Stimulated activated CD8-positive, alpha-beta memory T cell treated with anti-CD3 and anti-CD28 coated beads, Interleukin-12 subunit alpha, Interleukin-12 subunit beta, amount 100 ng/mL, for 1 hour (primary cell): ENCODE measurements around the gene GRB10.
"Not testable (repeated sequence)": the region's sequence is repeated elsewhere in the genome, so short reads cannot be mapped to it uniquely, and the experiment has no call there.

ENCODE experiments used
- DNase-seq: peaks from one replicate; pipeline ENCODE4 v3.0.0-alpha.2; 2020; ENCODE audit warnings: low read depth

GRB10 gene

GRCh38 chr7:50607524-50608125 is 175.1 kb downstream of the GRB10 start:
- DNase-seq: no peak

DNA sequence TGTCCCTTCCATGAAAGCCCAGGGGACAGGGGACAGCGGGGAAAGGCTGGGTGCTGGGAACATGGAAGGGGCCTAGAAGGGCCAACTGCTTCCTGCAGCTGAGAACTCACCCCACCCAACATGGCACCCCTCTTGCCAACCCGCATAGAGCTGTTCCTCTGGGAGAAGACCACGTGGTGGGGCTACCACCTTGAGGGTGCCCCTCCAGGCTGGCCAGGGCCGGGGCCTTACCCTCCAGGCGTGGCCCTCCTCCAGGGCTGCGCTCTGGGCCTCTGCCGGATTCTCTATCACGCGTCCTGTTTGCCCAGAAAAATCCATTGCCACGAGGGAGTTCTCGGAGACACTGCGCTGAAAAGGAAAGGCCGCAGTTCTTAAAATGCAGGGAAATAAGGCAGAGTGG is 177.6 kb downstream of the GRB10 start:
- no peak for DNase-seq

DNA sequence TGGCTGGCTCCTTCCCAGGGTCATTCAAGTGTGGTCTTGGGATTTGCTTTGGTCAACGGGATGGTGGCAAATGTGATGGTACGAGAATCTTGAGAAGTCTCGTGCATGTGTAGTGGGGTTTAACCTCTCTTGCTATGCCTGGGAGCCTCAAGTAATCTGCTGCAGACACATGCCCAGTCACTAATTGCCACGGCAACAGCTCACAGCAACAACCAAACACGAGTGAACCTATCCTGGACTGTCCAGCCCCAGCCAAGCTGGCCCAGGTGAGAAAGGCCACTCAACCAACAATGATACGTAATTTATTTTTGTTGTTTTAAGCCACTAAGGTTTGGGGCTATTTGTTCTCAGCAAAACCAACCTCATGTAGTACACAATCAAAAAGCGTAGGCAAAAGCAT is 179.4 kb downstream of the GRB10 start:
- no peak for DNase-seq

DNA sequence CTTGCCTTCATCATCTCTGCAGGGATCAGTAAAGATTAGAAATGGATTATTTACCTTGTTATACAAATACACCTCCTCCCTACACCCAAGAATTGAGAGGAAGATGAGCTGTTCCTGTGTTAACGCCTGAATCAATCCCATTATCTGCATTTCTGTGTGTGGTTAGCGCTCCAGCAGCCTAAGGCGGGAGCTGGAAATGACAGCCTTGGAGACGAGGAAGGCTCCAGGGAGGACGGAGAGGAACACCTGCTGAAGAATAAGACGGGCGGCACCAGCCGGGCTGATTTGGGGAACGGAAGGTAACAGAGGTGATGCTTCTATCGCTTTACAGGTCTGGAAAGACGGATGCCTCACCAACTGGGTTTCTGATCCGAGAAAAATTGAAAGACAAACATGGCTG is 183.3 kb downstream of the GRB10 start:
- DNase-seq: no peak

DNA sequence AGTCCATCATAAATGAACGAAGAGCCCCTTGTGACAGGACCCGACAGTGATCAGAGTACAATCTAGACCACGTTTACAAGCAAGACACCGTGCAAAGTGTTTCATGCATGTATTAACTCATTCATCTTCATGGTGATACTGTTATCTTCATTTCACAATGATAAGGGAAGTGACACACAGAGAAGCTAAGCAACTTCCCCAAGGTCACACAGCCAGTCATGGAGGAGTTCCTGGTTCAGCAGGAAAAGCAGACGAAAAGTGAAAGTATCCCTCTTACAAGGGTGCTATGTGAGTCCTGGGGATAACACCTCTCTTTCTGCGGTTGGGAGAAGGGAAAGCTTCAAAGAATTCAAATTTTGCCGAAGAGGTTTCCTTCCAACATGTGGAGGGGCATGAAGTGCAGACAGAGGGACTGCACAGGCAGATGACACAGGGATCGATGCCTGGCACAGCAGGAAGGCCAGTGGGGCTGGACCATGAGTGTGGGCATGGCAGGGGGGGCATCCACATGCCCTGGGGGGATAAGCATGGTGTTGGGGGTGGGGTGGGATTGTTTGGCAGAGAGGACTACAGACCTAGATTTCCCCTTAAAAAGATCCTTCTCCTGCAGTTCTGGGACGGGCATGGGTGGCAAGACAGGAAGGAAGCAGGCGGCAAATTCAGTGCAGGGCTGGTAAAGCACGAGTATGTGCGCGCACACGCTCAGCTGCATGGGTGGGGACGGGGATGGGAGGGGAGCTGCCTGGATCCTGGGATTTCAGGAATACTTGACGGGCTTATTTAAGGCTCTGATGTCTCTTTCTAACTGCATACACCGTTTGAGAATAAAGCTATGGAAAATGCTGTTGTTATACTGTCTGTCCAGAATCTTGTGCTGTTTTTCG is 184.0 kb downstream of the GRB10 start:
- no peak for DNase-seq

DNA sequence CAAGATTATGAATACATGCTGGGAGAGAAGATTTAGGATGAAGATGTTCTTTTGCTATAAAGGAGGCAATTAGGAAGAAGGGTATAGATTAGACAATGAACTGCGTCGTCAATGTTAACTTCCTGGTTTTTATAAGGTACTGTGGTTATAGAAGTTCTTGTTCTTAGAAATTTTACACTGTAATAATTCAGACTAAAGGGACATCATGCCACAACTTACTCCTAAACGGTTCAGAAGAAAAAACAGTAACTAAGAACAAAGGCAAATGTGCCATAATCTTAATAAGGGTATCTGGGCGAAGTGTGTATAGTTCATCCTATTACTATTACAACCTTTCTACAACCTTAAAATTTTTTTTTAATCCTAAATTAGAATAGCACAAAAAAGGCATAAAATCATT is 186.2 kb downstream of the GRB10 start:
- DNase-seq: no peak

- no peak for DNase-seq
Observed at GRCh38 chr7:50595491-50596102, 187.1 kb downstream of the GRB10 start.

DNA sequence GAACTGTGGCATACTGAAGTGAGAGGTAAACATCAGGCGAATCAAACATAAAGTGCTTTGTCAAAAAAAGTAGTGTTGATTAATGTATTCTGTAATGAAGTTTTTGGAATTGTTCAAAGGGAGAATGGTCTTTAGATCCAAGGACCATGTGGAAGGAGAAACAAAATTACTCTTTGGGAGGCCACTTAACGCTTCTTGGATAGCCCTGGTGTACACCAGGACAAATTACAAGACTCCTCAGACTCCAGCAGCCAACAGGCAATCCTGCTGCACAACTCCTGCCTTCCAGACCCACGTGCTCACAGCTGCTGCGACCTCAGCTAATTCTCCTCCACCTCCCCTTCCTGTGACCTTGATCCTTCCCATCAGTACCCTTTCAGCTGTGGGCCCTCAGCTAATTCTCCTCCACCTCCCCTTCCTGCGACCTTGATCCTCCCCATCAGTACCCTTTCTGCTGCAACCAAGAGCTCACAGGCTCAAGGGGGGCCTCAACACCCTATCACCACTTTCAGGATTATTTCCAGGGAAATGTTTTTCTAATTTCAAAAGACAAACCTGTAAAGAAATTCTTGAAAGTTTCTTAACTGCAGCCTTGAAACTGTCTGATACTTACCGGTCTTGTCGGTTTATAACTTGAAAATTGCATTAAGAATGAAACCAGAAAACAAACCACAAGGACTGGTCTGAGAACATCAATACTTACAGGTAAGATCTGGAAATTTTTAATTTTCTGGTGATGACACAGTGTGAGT is 187.8 kb downstream of the GRB10 start:
- no peak for DNase-seq

DNA sequence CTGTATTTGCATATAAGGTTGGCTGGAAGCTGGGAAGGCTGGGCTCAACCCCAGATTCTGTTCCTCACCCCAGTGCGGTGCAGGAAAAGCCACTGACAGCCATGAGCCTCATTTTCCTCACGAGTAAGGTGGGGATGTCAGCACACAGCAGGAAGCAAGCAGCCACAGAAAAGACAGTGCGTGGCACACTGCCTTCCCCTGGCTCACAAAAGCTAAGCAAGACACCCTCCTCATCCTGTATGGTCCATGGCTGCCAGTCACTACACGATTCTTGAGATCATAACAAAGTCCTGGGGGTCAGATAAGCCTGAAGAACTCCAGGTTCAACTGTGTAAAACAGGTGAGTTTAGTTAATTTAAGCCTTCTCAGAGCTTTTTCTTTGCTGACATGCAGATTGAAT is 188.6 kb downstream of the GRB10 start:
- no peak for DNase-seq

- no peak for DNase-seq
Observed at GRCh38 chr7:50592940-50593339, 189.8 kb downstream of the GRB10 start.

DNA sequence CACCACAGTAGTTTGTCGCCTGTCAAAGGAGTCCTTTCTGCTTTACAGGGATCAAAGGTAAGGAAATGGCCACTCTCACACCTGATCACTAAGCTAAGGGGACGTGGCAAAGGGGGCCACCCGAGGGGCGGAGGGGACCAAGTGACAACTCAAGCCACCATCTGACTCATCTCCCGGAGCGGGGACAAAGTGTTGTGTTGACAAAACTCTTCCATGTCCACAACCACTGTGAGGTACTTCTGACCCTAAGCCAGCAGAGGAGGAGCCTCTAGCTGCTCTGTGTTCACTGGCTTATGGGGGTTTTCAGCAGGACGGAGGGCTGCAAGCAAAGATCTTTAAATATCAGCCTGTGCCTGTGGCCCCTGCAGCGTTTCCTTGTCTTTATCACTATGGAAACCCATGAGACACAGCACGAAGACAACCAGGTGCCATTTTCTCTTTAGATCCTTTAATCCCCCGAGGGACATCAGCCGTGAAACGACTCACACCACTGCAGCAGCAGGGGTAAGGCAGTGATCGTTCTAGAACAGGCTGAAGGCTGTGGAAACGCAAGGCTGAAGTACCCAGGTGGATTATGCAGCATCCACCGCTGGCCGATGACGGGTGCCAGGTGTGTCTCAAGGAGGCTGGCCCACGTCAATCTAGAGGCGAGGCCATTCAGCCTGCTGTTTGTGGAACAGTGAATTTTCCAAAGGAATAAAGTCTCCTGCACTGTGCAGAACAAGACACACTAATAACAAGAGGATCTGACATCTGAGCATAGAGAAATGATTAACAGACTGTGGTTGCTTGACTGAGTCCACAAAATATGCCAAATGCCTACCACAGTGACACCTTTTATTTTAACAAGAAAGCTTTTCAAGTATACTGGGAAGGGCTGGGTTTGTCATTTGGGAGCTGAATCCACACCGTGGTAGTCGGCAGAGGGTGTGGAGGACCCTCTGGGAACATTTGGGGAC is 190.9 kb downstream of the GRB10 start:
- no peak for DNase-seq

DNA sequence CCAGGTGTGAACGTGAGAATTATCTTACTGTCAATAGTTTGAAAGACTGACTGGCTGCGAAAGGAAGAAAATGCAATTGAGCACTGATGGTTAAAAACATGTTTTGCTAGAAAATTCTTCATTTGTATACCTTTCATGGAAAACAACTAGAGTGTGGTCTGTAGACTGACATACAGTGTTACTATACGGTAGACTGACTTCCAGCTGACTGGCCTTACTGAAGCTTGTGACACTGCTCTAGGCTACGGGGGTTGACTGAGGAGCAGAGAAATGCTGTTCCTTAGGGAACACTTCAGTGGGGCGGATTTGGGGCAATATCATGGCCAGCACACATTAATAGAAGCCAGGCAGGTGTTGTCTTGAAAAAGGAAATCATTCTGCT is 191.6 kb downstream of the GRB10 start:
- no peak for DNase-seq

- no peak for DNase-seq
Observed at GRCh38 chr7:50590535-50590934, 192.2 kb downstream of the GRB10 start.

GRCh38 chr7:50589364-50589763 is 193.3 kb downstream of the GRB10 start:
- DNase-seq: no peak

DNA sequence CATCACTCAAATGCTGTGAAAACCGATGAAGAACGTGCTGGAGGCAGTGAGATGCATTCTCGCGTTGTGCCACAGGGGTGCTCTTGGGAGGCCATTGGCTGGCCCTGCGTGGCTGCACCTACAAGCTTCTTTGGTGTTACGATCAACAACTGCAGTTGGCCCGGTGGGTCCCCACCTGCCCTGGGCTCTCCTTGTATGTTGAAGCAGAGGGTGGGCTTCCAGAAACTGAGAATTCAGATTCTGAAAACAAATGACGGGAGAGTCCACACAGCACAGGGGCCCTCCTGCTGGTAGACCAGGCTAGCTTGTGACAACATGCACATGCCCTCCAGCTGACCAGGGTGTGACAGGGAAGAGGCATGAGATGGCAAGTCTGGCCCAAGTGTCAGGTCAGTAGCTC is 193.8 kb downstream of the GRB10 start:
- no peak for DNase-seq

- no peak for DNase-seq
Observed at GRCh38 chr7:50587737-50588136, 195.0 kb downstream of the GRB10 start.

GRCh38 chr7:50584793-50585408 is 197.8 kb downstream of the GRB10 start:
- DNase-seq: no peak

GRCh38 chr7:50584386-50584785 is 198.3 kb downstream of the GRB10 start:
- DNase-seq: no peak

- not testable (repeated sequence) for DNase-seq
Observed at GRCh38 chr7:50583295-50583694, 199.4 kb downstream of the GRB10 start.

GRCh38 chr7:50582271-50582670 is 200.4 kb downstream of the GRB10 start:
- DNase-seq: not testable (repeated sequence)

DNA sequence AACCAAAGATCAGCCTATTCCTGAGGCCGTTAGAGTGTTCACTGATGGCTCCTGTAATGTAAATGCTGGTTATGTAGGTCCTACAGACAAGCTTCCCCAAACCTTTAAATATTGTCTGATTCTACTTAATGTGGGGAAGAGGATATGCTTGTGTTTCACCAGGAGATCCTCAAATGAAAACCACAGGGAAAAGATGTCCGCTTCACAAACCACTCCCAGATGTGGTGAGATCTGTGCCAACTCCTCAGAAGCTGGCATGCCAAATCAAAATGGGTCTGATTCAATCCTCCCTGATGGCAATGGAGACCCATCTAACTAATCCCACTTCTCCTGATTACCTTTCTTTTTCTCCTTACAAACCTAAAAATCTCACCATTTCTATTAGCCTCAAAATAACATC is 202.0 kb downstream of the GRB10 start:
- DNase-seq: not testable (repeated sequence)
